H1 (cell line): Measurements from ENCODE around the gene DKK3. TPM values are rescaled to one million over a fixed set of nuclear protein-coding genes. Genes with fewer than 3 reads are reported as not detected.

Source experiments
- CREB1 ChIP-seq: IDR thresholded peaks from 2 replicates; pipeline ENCODE4 v1.6.1; 2012; ENCODE audit warnings: inconsistent platforms
- SUZ12 ChIP-seq: fragments of 200-600 bp; sonication (generic); IDR thresholded peaks from 2 replicates; pipeline ENCODE4 v1.6.1; 2012; ENCODE audit warnings: mild to moderate bottlenecking, inconsistent platforms, low read length, moderate library complexity, mixed read lengths
- ZNF274 ChIP-seq: IDR thresholded peaks from 2 replicates; pipeline ENCODE4 v1.7.0; 2012; ENCODE audit warnings: low read length, borderline replicate concordance; ENCODE audit errors: extremely low read depth
- polyA plus RNA-seq, 7 experiments: library from polyadenylated mRNA; depleted of rRNA in 3 of 7; stranded (reverse) in 5 of 7; unstranded in 2 of 7; fragments of >200 nt in 5 of 7; fragments of 200-250 nt in 2 of 7; gene quantifications; 1 replicate in 5 of 7; 2 replicates in 1 of 7; 4 replicates in 1 of 7; pipeline versions ENCODE4 v1.2.1 to v1.2.3, GENCODE V29; 2011 to 2013; ENCODE audit warnings: missing spikeins in 2 of 7, mixed read lengths in 2 of 7
- total RNA-seq: library from RNA; stranded (reverse); fragmentation: NEBNext Ultra II Directional; extraction: Animal tissue kit (Norgen Biotek cat#: 25700); gene quantifications from 2 replicates; pipeline ENCODE4 v1.2.1, GENCODE V29; 2021

The DKK3 gene
- total and polyA plus RNA-seq, 2 of the 8 experiments (the other 6 are each of a cell fraction or from before 2014, with no cell fraction given) = 30.0 to 40.1 TPM

DNA sequence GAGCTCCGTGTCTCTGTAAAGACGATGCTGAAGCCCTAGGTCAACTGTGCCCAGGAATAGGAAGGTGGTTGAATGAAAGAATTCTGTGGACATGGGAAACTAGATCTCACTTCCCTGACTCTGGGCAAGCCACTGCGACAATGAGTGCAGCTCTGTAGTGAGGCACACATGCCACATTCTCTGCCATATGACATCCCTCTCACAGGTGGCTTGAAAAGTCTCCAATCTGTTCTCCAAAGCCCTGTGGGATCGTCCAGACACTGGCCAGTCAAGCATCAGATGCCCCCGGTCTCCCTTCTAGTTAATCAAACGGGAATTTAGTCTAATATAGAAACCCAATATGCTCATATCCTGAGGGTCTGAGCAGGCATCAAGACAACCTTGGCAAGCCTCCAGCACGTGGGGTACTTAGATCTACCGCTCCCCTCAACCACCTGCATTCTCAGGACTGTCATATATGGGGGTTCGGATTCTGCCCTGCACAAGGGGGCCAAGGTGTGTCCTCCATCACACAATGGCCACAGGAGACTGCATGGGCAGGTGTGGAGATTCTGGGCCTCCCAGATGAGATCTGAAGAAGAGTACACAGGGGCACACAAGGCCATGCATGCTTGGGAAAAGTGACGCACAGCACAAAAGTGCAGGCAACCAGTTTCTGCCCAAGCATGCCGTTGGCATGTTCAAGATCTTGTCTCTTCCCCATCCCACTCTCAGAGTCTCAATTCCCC is 11.9 kb downstream of the DKK3 start (continued):
- TF ChIP-seq ZNF274 (no peak), SUZ12 (no peak), CREB1 (no peak)
